Neural cell (in vitro differentiated cells): Measurements from ENCODE around the gene KIAA1614. TPM values are rescaled to one million over a fixed set of nuclear protein-coding genes. Genes with fewer than 3 reads are reported as not detected.

Experiments
- H2AFZ ChIP-seq: fragments of 200-600, 300-800 bp; sonication (generic), shearing (Covaris generic); 2 replicates; pipeline ENCODE4 v1.6.0; 2014; ENCODE audit warnings: low read depth, mild to moderate bottlenecking, antibody characterized with exemption, low read length, moderate library complexity
- H3F3A ChIP-seq: fragments of 200-600 bp; shearing (Covaris generic); 2 replicates; pipeline ENCODE4 v1.6.1; 2016; ENCODE audit warnings: mild to moderate bottlenecking, moderate library complexity, mixed read lengths, antibody characterized with exemption, low read length; ENCODE audit not compliant: insufficient read depth, poor library complexity, severe bottlenecking
- H3K27ac ChIP-seq: fragments of 200-600, 300-800 bp; sonication (generic), shearing (Covaris generic); 2 replicates; pipeline ENCODE4 v1.5.1; 2014; ENCODE audit warnings: mild to moderate bottlenecking, low read length, moderate library complexity
- H3K27me3 ChIP-seq: fragments of 300-800, 200-600 bp; sonication (generic), shearing (Covaris generic); 2 replicates; pipeline ENCODE4 v1.6.0; 2014; ENCODE audit warnings: mild to moderate bottlenecking, low read depth, low read length, moderate library complexity; ENCODE audit not compliant: insufficient read depth
- H3K36me3 ChIP-seq: fragments of 300-800, 200-600 bp; sonication (generic), shearing (Covaris generic); 2 replicates; pipeline ENCODE4 v1.5.1; 2014; ENCODE audit warnings: mild to moderate bottlenecking, antibody characterized with exemption, low read length, moderate library complexity; ENCODE audit not compliant: insufficient read depth
- H3K4me2 ChIP-seq: fragments of 300-800, 200-600 bp; sonication (generic), shearing (Covaris generic); 2 replicates; pipeline ENCODE4 v1.6.0; 2014; ENCODE audit warnings: mild to moderate bottlenecking, low read length
- H3K4me3 ChIP-seq: fragments of 300-800, 200-600 bp; sonication (generic), shearing (Covaris generic); 2 replicates; pipeline ENCODE4 v1.5.1; 2014; ENCODE audit warnings: mild to moderate bottlenecking, low read length, moderate library complexity
- H3K79me2 ChIP-seq: fragments of 200-600 bp; shearing (Covaris generic); replicated peaks from 2 replicates; pipeline ENCODE4 v1.6.0; 2014; ENCODE audit warnings: mild to moderate bottlenecking, low read length, moderate library complexity; ENCODE audit not compliant: insufficient read depth
- H3K9ac ChIP-seq: fragments of 300-800, 200-600 bp; sonication (generic), shearing (Covaris generic); 2 replicates; pipeline ENCODE4 v1.6.1; 2016; ENCODE audit warnings: mild to moderate bottlenecking, low read length, mixed read lengths
- H3K9me2 ChIP-seq: fragments of 200-600 bp; shearing (Covaris generic); 2 replicates; pipeline ENCODE4 v1.6.1; 2016; ENCODE audit warnings: mild to moderate bottlenecking, low read length, mixed read lengths; ENCODE audit not compliant: insufficient read depth
- H3K9me3 ChIP-seq: fragments of 200-600, 300-800 bp; sonication (generic), shearing (Covaris generic); 2 replicates; pipeline ENCODE4 v1.6.1; 2016; ENCODE audit warnings: mild to moderate bottlenecking, mixed run types, low read length, moderate library complexity, mixed read lengths
- H4K20me1 ChIP-seq: fragments of 200-600 bp; shearing (Covaris generic); 2 replicates; pipeline ENCODE4 v1.6.1; 2016; ENCODE audit warnings: mild to moderate bottlenecking, mixed run types; ENCODE audit not compliant: insufficient read depth
- EP300 ChIP-seq: fragments of 450-650 bp; conservative IDR thresholded peaks from 2 replicates; pipeline ENCODE4 v1.6.1; 2014; ENCODE audit warnings: antibody characterized with exemption, mild to moderate bottlenecking, moderate library complexity; ENCODE audit not compliant: poor library complexity, severe bottlenecking
- EZH2 ChIP-seq: fragments of 200-600, 300-800 bp; shearing (Covaris generic), sonication (generic); IDR thresholded peaks from 2 replicates; pipeline ENCODE4 v1.6.1; 2014; ENCODE audit warnings: antibody characterized with exemption, low read length, borderline replicate concordance, mild to moderate bottlenecking; ENCODE audit not compliant: insufficient read depth, poor library complexity, severe bottlenecking
- MXI1 ChIP-seq: fragments of 450-650 bp; conservative IDR thresholded peaks from 2 replicates; pipeline ENCODE4 v1.6.1; 2014; ENCODE audit warnings: antibody characterized with exemption, mild to moderate bottlenecking; ENCODE audit not compliant: poor library complexity, severe bottlenecking
- POLR2AphosphoS5 ChIP-seq: IDR thresholded peaks from 2 replicates; pipeline ENCODE4 v1.6.1; 2012
- RAD21 ChIP-seq: fragments of 450-650 bp; conservative IDR thresholded peaks from 2 replicates; pipeline ENCODE4 v1.6.1; 2014; ENCODE audit warnings: antibody characterized with exemption, mild to moderate bottlenecking, moderate library complexity
- REST ChIP-seq: IDR thresholded peaks from 2 replicates; pipeline ENCODE4 v1.6.1; 2012; ENCODE audit warnings: borderline replicate concordance
- SMC3 ChIP-seq: fragments of 450-650 bp; conservative IDR thresholded peaks from 2 replicates; pipeline ENCODE4 v1.6.1; 2014; ENCODE audit warnings: antibody characterized with exemption, mild to moderate bottlenecking, moderate library complexity; ENCODE audit not compliant: poor library complexity
- TAF1 ChIP-seq: IDR thresholded peaks from 2 replicates; pipeline ENCODE4 v1.6.1; 2012; ENCODE audit warnings: low read depth
- polyA plus RNA-seq: library from polyadenylated mRNA; depleted of rRNA; stranded (reverse); fragments of >200 nt; gene quantifications from 2 replicates; pipeline ENCODE4 v1.2.3, GENCODE V29; 2014
- TF ChIP-seq, protein P1 (sequence below): fragments of 450-650 bp; IDR thresholded peaks from 2 replicates; pipeline ENCODE4 v1.5.1; 2014; ENCODE audit warnings: antibody characterized with exemption, mild to moderate bottlenecking, moderate library complexity; ENCODE audit not compliant: poor library complexity, severe bottlenecking

The KIAA1614 gene
- polyA plus RNA-seq, 1 donor from 2014 or later, result 0.50 TPM

DNA sequence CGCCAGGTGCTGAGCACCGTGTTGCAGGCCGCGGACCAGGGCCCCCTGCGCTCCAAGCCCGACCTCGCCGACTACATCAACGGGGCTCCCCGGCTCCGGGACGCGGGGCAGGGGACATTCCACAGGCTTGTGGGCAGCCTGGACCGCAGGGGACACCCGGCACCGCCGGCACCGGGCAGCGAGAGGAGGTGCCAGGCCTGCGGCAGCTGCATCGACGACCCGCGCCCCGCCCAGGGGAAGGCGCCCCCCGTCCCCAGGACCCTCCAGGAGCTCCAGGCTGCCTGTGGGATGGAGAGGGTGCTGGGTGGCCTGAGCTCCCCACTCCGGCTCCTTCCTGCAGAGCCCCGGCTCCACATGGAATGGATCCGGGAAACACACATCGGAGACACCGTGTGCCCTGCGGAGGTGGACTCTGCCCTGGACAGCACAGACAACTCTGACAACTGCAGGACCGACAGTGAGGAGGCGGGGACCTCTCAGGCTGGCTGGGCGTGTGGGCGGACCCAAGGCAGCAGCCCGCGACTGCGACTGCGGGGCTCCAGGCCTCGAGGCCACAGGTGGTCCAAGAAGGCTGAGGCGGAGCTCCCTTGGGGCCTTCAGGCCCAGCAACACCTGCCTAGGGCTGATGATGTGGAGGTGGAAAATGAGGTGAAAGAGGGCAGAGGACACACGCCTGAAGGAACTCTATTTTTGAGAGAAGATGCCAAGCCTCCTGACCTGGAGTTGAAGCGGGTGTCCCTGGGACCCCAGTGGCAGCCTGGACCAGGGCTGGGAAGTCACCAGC is 22.8 kb downstream of the KIAA1614 start:
- Histone ChIP-seq H4K20me1 (no peaks in the 10 kb centered on the region), H3K27ac (no peak overlapping the region)

More for the DNA sequence above, 22.8 kb downstream of the KIAA1614 start:
- no peaks in the 10 kb centered on the region for H3F3A ChIP-seq
- H3K9ac ChIP-seq, result no peak overlapping the region
- no peaks in the 10 kb centered on the region for H3K9me3 ChIP-seq
- no peaks in the 10 kb centered on the region for H3K9me2 ChIP-seq
- TF ChIP-seq SMC3 (no peak), RAD21 (no peak), POLR2AphosphoS5 (no peak), TAF1 (no peak), REST (no peak), EP300 (no peak), MXI1 (no peak), EZH2 (no peak)
- TF ChIP-seq, protein P1, sequence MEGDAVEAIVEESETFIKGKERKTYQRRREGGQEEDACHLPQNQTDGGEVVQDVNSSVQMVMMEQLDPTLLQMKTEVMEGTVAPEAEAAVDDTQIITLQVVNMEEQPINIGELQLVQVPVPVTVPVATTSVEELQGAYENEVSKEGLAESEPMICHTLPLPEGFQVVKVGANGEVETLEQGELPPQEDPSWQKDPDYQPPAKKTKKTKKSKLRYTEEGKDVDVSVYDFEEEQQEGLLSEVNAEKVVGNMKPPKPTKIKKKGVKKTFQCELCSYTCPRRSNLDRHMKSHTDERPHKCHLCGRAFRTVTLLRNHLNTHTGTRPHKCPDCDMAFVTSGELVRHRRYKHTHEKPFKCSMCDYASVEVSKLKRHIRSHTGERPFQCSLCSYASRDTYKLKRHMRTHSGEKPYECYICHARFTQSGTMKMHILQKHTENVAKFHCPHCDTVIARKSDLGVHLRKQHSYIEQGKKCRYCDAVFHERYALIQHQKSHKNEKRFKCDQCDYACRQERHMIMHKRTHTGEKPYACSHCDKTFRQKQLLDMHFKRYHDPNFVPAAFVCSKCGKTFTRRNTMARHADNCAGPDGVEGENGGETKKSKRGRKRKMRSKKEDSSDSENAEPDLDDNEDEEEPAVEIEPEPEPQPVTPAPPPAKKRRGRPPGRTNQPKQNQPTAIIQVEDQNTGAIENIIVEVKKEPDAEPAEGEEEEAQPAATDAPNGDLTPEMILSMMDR, result no peak
- H3K4me2 ChIP-seq, result no peak overlapping the region
- H3K4me3 ChIP-seq, result no peak overlapping the region
- no peaks in the 10 kb centered on the region for H3K27me3 ChIP-seq
- H2AFZ ChIP-seq, result no peak overlapping the region
- no peaks in the 10 kb centered on the region for H3K79me2 ChIP-seq
- no peaks in the 10 kb centered on the region for H3K36me3 ChIP-seq
